MG63 (cell line): ENCODE measurements around the gene SLC31A2. TPM values are rescaled to one million over a fixed set of nuclear protein-coding genes. Genes with fewer than 3 reads are reported as not detected.

Experiments
- DNase-seq: peaks from one replicate; pipeline ENCODE4 v3.0.0-alpha.2; 2020
- H3K27me3 ChIP-seq: fragments of 250-450 bp; sonication (Bioruptor Pico); 2 replicates; pipeline ENCODE4 v1.5.1; 2020; ENCODE audit warnings: mild to moderate bottlenecking, moderate library complexity
- H3K36me3 ChIP-seq: fragments of 250-450 bp; sonication (Bioruptor Pico); 2 replicates; pipeline ENCODE4 v1.5.1; 2020; ENCODE audit warnings: mild to moderate bottlenecking, moderate library complexity
- H3K4me3 ChIP-seq: fragments of 250-450 bp; sonication (Bioruptor Pico); 2 replicates; pipeline ENCODE4 v1.5.1; 2020; ENCODE audit warnings: mild to moderate bottlenecking, moderate library complexity
- H3K9me3 ChIP-seq: fragments of 250-450 bp; sonication (Bioruptor Pico); 2 replicates; pipeline ENCODE4 v1.5.1; 2020; ENCODE audit warnings: mild to moderate bottlenecking, moderate library complexity
- total RNA-seq: library from RNA; depleted of rRNA; stranded (reverse); fragments of >200 nt; shearing (Covaris generic); gene quantifications from 2 replicates; pipeline ENCODE4 v1.2.3, GENCODE V29; 2014; ENCODE audit warnings: low replicate concordance; rRNA removed

The SLC31A2 gene
- total RNA-seq, 1 experiment from 2014 or later = 3.1 TPM

DNA sequence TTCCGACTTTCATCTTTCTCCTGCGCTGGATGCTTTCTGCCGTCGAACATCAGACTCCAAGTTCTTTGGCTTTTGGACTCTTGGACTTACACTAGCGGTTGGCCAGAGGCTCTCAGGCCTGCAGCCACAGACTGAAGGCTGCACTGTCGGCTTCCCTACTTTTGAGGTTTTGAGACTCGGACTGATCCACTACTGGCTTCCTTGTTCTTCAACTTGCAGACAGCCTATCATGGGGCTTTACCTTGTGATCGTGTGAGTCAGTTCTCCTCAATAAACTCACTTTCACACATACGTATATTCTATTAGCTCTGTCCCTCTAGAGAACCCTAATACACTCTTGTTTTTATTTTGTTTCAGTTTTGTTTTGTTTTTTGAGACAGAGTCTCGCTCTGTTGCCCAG, 60.0 kb downstream of the SLC31A2 start:
- Histone ChIP-seq H3K27me3 (no peaks in the 10 kb centered on the region), H3K4me3 (no peak overlapping the region), H3K9me3 (no peaks in the 10 kb centered on the region), H3K36me3 (peaks cover 41% of the 10 kb centered on the region)
- no peak for DNase-seq

Other genes with a start within 250 kb of the SLC31A2 start
- 0.13 TPM in 1 of 2 replicates, not detected in the other for gene ZNF883, start 138.8 kb upstream of the SLC31A2 start, total RNA-seq
- gene ZFP37, start 94.3 kb upstream of the SLC31A2 start, total RNA-seq = 0.62 and 2.2 TPM in 2 replicates
- 7.9 and 14.2 TPM in 2 replicates for gene FKBP15, start 70.3 kb downstream of the SLC31A2 start, total RNA-seq
- 13.9 and 14.7 TPM in 2 replicates for gene SLC31A1, start 70.5 kb downstream of the SLC31A2 start, total RNA-seq
- 38.9 and 67.6 TPM in 2 replicates for gene CDC26, start 124.6 kb downstream of the SLC31A2 start, total RNA-seq
- 42.0 and 58.9 TPM in 2 replicates for gene PRPF4, start 124.7 kb downstream of the SLC31A2 start, total RNA-seq
- not detected in 2 replicates for gene RNF183, start 152.4 kb downstream of the SLC31A2 start, total RNA-seq
- 1.6 and 2.5 TPM in 2 replicates for gene WDR31, start 189.3 kb downstream of the SLC31A2 start, total RNA-seq
- gene BSPRY, start 198.5 kb downstream of the SLC31A2 start, total RNA-seq = not detected in 2 replicates
- 7.6 and 11.5 TPM in 2 replicates for gene HDHD3, start 226.0 kb downstream of the SLC31A2 start, total RNA-seq